Suprapubic skin (tissue), 4 donors: Measurements from ENCODE around the gene TOX3. TPM values are rescaled to one million over a fixed set of nuclear protein-coding genes. Genes with fewer than 3 reads are reported as not detected.

ENCODE experiments used
- DNase-seq, 2 donors: peaks; one replicate each; pipeline ENCODE4 v3.0.0-alpha.2; 2019; ENCODE audit warnings: low spot score in 2 of 2
- H3K27ac ChIP-seq: fragments of 200-600 bp; sonication (generic); one replicate; pipeline ENCODE4 v1.5.1; 2019
- H3K27me3 ChIP-seq: fragments of 200-600 bp; sonication (generic); one replicate; pipeline ENCODE4 v1.5.1; 2019
- H3K36me3 ChIP-seq: fragments of 200-600 bp; sonication (generic); one replicate; pipeline ENCODE4 v1.5.1; 2019
- H3K4me1 ChIP-seq: fragments of 200-600 bp; sonication (generic); one replicate; pipeline ENCODE4 v1.5.1; 2019
- H3K4me3 ChIP-seq: fragments of 200-600 bp; sonication (generic); one replicate; pipeline ENCODE4 v1.5.1; 2019; ENCODE audit warnings: mild to moderate bottlenecking
- H3K9me3 ChIP-seq: fragments of 200-600 bp; sonication (generic); one replicate; pipeline ENCODE4 v1.5.1; 2019
- CTCF ChIP-seq, 2 donors: fragments of 200-600 bp in 1 of 2; fragments of 450-650 bp in 1 of 2; sonication (generic) in 1 of 2; IDR thresholded peaks; one replicate each; pipeline ENCODE4 v1.5.1; 2016 to 2019; ENCODE audit warnings: antibody characterized with exemption in 2 of 2, mild to moderate bottlenecking in 1 of 2, moderate library complexity in 1 of 2
- EP300 ChIP-seq: sonication (generic); formaldehyde crosslinking; IDR thresholded peaks from one replicate; pipeline ENCODE4 v1.6.1; 2017; ENCODE audit warnings: antibody characterized with exemption
- POLR2A ChIP-seq, 2 donors: fragments of 450-650 bp; IDR thresholded peaks; one replicate each; pipeline ENCODE4 v1.6.1; 2017; ENCODE audit warnings: antibody characterized with exemption in 2 of 2, mild to moderate bottlenecking in 2 of 2, moderate library complexity in 2 of 2
- POLR2AphosphoS5 ChIP-seq, 3 donors: sonication (generic); formaldehyde crosslinking; IDR thresholded peaks; one replicate each; pipeline ENCODE4 v1.6.1; 2017; ENCODE audit warnings: antibody characterized with exemption in 3 of 3
- WGBS: methylation state at CpG from one replicate; pipeline ENCODE4 v1.1.5; 2018; 5-methylcytosine and 5-hydroxymethylcytosine counted together
- total RNA-seq, 4 donors: library from RNA; depleted of rRNA; stranded (reverse); fragments of >200 nt; gene quantifications; one replicate each; pipeline ENCODE4 v1.1.0, GENCODE V29; 2016

Gene TOX3
- 1 to 10 TPM; 1.6 to 4.9 (median 4.8) TPM for total RNA-seq

- no peak for DNase-seq
- H3K27me3 ChIP-seq: peaks cover 53% of the 10 kb centered on the region
- H3K36me3 ChIP-seq: no peaks in the 10 kb centered on the region
- TF ChIP-seq EP300: no peak
- TF ChIP-seq POLR2AphosphoS5 (IDR thresholded peaks at IDR 0.05): no peak
- TF ChIP-seq CTCF (IDR thresholded peaks at IDR 0.05): no peak
- TF ChIP-seq POLR2A (IDR thresholded peaks at IDR 0.05): no peak
- 12% methylated on average over 43 of the region's 83 CpGs for WGBS
- no peaks in the 10 kb centered on the region for H3K9me3 ChIP-seq
- peaks cover 25% of the 10 kb centered on the region for H3K4me1 ChIP-seq
- H3K4me3 ChIP-seq: peak within 1 kb of the TSS; percentile 57
- no peak within 1 kb of the TSS for H3K27ac ChIP-seq
Measured at GRCh38 chr16:52547004-52547833, at the start of gene TOX3. Gene TOX3 (minus strand): TSS chr16:52547143. CDS start chr16:52546723, 420 bp downstream.

- 66% methylated on average over 2 of the region's 2 CpGs for WGBS
- H3K9me3 ChIP-seq: no peaks in the 10 kb centered on the region
- H3K4me1 ChIP-seq: no peaks in the 10 kb centered on the region
- TF ChIP-seq POLR2A (IDR thresholded peaks at IDR 0.05): no peak
- no peak for TF ChIP-seq EP300
- TF ChIP-seq CTCF (IDR thresholded peaks at IDR 0.05): no peak
- TF ChIP-seq POLR2AphosphoS5 (IDR thresholded peaks at IDR 0.05): no peak
- no peak for DNase-seq
- H3K4me3 ChIP-seq: no peak overlapping the region
- H3K27ac ChIP-seq: no peak overlapping the region
- no peaks in the 10 kb centered on the region for H3K27me3 ChIP-seq
- H3K36me3 ChIP-seq: no peaks in the 10 kb centered on the region
Measured at GRCh38 chr16:52592778-52593177, 45.8 kb upstream of the TOX3 start.

GRCh38 chr16:52591934-52592592 lies 45.1 kb upstream of the TOX3 start:
- 28% methylated on average over 5 of the region's 5 CpGs for WGBS
- Histone ChIP-seq H3K36me3 (no peaks in the 10 kb centered on the region), H3K9me3 (no peaks in the 10 kb centered on the region), H3K4me3 (no peak overlapping the region), H3K4me1 (no peaks in the 10 kb centered on the region), H3K27me3 (no peaks in the 10 kb centered on the region), H3K27ac (no peak overlapping the region)
- TF ChIP-seq EP300: no peak
- TF ChIP-seq POLR2AphosphoS5 (IDR thresholded peaks at IDR 0.05): no peak
- no peak for TF ChIP-seq POLR2A (IDR thresholded peaks at IDR 0.05)
- TF ChIP-seq CTCF (IDR thresholded peaks at IDR 0.05): no peak
- DNase-seq: no peak

GRCh38 chr16:52591471-52591870 lies 44.5 kb upstream of the TOX3 start:
- Histone ChIP-seq H3K36me3 (no peaks in the 10 kb centered on the region), H3K9me3 (no peaks in the 10 kb centered on the region), H3K27ac (no peak overlapping the region), H3K27me3 (no peaks in the 10 kb centered on the region), H3K4me3 (no peak overlapping the region), H3K4me1 (no peaks in the 10 kb centered on the region)
- DNase-seq: no peak
- WGBS: 73% methylated on average over 5 of the region's 5 CpGs
- no peak for TF ChIP-seq CTCF (IDR thresholded peaks at IDR 0.05)
- TF ChIP-seq POLR2AphosphoS5 (IDR thresholded peaks at IDR 0.05): no peak
- no peak for TF ChIP-seq POLR2A (IDR thresholded peaks at IDR 0.05)
- no peak for TF ChIP-seq EP300

- Histone ChIP-seq H3K27me3 (no peaks in the 10 kb centered on the region), H3K9me3 (no peaks in the 10 kb centered on the region), H3K4me1 (no peaks in the 10 kb centered on the region), H3K27ac (no peak overlapping the region), H3K4me3 (no peak overlapping the region), H3K36me3 (no peaks in the 10 kb centered on the region)
- DNase-seq: no peak
- 96% methylated on average over 2 of the region's 2 CpGs for WGBS
- no peak for TF ChIP-seq POLR2A (IDR thresholded peaks at IDR 0.05)
- TF ChIP-seq CTCF (IDR thresholded peaks at IDR 0.05): no peak
- no peak for TF ChIP-seq POLR2AphosphoS5 (IDR thresholded peaks at IDR 0.05)
- TF ChIP-seq EP300: no peak
Measured at GRCh38 chr16:52586159-52586558, 39.2 kb upstream of the TOX3 start.
